AG09319 (cell line): ENCODE measurements around the gene AHRR.

Source experiments
- DNase-seq: peaks from one replicate; pipeline ENCODE4 v3.0.0-alpha.2; 2010; ENCODE audit warnings: low read depth; ENCODE audit errors: extremely low read depth
- TF ChIP-seq, protein P1 (sequence below): IDR thresholded peaks from 2 replicates; pipeline ENCODE4 v1.5.1; 2011; ENCODE audit warnings: low read depth, mild to moderate bottlenecking, inconsistent platforms, low read length, moderate library complexity

AHRR gene

DNA sequence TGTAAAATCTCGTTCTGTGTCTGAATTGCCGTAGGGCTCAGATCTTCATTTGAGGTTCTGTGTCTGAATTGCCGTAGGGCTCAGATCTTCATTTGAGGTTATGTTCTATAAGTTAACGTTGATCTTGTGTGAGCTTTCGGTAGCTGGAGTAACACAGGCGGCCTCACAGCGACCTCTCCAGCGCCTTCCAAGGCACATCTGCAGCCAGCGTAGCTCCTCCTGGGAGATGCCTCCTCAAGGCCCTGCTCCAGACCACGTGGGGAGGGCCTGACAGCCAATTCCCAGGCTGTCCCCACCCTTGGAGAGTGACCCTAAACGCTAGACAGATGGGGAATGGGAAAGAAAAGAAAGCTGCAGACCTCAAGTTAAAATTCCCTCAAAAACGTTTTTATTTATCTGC lies 8.7 kb upstream of the AHRR start:
- TF ChIP-seq, protein P1, sequence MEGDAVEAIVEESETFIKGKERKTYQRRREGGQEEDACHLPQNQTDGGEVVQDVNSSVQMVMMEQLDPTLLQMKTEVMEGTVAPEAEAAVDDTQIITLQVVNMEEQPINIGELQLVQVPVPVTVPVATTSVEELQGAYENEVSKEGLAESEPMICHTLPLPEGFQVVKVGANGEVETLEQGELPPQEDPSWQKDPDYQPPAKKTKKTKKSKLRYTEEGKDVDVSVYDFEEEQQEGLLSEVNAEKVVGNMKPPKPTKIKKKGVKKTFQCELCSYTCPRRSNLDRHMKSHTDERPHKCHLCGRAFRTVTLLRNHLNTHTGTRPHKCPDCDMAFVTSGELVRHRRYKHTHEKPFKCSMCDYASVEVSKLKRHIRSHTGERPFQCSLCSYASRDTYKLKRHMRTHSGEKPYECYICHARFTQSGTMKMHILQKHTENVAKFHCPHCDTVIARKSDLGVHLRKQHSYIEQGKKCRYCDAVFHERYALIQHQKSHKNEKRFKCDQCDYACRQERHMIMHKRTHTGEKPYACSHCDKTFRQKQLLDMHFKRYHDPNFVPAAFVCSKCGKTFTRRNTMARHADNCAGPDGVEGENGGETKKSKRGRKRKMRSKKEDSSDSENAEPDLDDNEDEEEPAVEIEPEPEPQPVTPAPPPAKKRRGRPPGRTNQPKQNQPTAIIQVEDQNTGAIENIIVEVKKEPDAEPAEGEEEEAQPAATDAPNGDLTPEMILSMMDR, result no peak
- DNase-seq, result no peak

DNA sequence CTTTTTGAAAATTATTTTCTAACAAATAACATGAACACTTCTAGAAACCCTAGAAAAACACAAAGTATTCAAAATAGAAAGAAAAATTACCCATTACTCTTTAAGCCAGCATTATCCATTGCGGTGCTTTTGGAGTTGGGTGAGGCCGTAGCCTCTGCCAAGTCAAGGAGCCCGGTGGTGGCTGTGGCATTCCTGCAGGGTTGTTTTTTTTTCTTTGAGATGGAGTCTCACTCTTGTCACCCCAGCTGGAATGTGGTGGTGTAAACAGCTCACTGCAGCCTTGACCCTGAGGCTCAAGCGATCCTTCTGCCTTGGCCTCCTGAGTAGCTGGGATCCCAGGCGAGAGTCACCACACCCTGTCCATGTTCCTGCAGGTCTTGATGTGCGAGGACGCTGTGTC lies 8.2 kb upstream of the AHRR start:
- TF ChIP-seq, protein P1, result no peak

DNA sequence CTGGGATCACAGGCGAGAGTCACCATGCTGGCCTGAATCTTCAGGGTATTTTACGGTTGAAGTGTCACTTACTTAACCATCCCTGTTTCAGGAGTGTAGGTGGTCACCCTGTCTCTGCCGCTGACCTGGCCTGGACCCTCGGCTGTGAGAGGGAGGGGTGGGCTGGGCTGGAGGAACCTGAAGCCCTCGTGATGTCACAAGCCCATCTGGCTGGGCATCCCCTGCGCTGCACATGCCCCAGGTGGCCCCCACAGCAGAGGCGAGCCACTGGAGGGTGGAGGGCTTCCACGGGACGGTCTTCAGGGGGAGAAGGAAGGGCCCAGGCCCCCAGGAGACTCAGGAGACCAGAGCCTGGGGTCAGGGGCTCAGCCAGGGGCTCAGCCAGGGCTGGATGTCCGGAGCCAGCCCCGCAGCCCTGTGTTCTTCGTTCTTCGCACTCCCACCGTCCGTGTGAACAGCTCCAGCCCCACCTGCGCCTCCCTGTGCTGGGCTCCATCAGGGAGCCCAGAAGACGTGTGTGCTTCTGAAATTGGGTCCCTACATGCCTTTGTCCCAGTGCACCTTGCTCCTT lies 7.6 kb upstream of the AHRR start:
- TF ChIP-seq, protein P1, result no peak
- DNase-seq, result no peak

More for the DNA sequence above, 8.2 kb upstream of the AHRR start:
- no peak for DNase-seq

DNA sequence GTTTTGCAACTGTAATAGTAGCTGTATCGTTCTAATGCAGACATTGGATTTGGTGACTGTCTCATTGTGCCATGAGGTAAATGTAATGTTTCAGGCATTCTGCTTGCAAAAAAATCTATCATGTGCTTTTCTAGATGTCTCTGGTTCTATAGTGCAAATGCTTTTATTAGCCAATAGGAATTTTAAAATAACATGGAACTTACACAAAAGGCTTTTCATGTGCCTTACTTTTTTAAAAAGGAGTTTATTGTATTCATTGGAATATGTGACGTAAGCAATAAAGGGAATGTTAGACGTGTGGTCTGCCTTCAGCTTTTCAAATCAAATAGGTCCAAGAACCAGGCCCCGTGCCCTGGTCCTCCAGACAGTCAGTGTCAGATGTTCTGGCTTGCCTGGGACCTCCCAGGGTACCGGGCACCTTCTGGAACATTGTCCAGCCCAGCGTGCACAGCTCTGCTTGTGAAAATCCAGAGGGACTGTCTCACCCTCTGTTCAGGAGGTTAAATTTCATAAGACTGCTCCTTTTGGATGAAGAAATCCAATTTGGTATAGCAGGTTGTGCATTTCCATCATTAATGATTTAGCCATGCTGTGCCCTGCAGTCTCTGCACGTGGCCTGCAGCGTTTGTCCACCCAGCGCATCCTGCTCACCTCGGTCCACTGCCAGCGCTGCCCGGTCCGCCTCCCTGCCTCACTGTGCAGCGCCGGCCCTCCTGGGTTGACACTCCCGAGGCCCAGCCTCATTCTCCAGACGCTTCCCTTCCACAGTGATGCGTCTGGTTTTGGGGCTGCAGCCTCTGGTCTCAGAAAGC lies 6.6 kb upstream of the AHRR start:
- DNase-seq, result no peak
- TF ChIP-seq, protein P1, result no peak

DNA sequence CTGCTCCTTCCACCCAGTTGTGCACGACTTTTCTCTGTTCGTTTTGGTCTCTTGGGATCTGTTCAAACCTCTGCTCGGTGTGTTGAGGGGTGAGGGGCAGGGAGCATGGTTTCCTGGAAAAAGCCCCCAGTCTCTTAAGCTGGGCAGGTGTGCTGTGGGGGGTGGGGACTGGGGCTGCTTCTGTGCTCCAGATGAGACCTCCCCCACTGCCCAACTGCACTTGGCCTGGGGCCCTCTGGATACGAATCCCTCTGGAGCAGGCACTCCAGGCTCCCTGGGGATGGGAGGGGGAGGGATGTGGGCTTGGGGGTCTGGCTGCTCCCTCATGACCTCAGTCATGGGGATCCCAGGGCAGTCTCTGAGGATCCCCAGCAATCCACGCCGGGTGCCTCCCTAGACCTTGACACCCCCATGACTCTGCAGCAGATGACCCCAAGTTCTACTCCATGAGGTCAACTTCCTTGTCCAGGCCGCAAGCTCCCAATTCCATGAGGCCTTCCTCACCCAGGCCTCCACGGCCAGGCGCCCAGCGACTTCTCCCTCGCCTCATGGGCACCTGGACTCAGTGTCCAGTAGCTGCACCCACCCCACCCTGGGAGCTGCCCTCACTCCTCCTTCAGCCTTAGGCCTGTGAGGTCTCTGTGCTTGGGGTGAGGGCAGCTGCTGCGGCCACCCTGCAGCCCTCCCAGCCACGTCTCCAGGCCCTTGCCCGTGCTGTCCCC lies 5.9 kb upstream of the AHRR start:
- TF ChIP-seq, protein P1, result no peak
- no peak for DNase-seq

DNA sequence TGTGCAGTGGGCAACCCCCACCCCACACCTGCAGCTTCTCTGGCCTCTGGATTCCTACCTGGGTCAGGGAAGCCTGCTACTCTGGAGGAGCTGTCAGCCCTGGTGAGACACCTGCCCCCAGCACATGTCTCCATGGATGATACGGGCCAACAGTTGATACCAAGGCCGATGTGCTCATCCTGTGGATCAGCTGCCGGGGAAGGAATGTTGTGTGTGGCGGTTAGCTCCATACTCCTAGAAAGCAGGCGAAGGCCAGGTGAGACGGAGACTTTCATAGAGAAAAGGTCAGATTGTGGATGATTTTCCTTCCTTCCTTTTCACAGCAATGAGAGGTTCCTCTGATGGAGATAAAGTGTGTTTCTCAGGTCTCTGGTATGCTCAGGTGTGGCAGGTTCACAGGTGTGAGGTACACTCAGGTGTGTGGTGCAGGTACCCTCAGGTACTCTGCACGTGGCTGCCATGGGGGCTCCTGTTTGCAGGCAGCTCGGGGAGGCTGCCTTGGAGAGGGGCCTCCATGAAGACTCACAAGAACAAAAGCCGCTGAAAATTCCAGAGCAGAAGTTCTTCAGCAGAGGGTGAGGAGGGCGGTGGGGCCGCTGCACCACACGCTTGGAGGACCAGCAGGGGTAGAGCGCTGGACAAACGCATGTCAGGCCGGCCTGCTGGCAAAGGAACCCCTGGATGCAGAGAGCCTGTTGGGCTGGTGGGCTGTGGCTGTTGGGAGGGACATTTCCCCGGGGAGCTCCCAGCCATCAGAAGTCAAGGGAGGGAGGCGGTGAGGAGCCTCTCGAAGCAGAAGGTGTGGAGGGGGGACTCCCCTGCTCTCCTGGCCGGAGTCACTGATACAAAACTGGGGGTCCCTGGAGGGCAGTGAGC lies 5.1 kb upstream of the AHRR start:
- DNase-seq, result no peak
- TF ChIP-seq, protein P1, result no peak
